GM19240 (cell line): ENCODE results near the gene THRB.

Source experiments
- DNase-seq: peaks from one replicate; pipeline ENCODE4 v3.0.0; 2011; ENCODE audit warnings: low spot score; ENCODE audit not compliant: insufficient read length

Gene THRB

DNA sequence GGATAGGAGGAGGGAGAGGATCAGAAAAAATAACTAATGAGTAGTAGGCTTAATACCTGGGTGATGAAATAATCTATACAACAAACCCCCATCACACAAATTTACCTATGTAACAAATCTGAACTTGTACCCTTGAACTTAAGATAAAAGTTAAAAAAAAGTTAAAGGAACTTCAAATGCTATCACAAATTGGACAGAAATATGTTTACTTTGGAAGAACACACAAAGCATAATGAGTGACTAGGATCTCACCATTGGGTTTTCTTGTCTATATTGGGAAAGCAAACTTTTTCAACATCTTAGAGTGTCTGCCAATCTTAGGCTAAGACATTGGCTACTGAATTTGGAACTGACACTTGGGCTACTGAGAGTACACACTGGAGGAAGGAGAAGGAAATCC lies 140.4 kb downstream of the THRB start:
- no peak for DNase-seq

GRCh38 chr3:24352893-24353553 lies 141.6 kb downstream of the THRB start:
- DNase-seq: no peak

DNA sequence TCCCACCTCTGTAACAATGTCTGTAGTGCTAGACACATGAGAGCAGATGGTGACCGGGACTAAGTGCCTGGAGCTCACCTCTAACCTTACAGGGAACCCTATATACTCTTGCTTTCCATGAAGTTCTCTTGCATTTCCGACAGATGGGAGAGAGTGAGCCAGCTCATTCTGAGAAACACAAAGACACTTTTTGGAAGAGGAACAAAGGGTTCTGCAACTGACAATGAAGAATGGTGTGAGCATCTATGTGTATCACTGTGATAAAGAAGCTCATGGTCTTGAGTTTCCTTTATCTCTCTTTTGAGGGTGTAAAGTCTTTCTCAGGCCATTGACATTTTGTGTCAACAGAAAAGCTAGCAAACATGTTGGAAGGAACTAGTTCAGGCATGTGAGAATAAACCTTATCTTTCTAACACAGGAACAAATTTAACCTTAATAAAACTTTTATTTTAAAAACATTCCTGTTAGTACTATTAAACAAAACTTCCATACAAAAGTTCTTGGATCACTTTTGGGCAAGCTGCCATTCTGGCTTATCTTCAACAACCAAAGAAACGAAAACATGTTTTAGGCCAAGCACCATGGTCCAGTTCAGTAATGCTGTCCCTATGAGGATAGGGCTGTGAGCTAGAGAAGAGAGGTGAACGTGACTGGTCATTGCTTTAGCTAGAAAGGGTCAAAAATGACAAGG lies 142.7 kb downstream of the THRB start:
- DNase-seq: no peak

DNA sequence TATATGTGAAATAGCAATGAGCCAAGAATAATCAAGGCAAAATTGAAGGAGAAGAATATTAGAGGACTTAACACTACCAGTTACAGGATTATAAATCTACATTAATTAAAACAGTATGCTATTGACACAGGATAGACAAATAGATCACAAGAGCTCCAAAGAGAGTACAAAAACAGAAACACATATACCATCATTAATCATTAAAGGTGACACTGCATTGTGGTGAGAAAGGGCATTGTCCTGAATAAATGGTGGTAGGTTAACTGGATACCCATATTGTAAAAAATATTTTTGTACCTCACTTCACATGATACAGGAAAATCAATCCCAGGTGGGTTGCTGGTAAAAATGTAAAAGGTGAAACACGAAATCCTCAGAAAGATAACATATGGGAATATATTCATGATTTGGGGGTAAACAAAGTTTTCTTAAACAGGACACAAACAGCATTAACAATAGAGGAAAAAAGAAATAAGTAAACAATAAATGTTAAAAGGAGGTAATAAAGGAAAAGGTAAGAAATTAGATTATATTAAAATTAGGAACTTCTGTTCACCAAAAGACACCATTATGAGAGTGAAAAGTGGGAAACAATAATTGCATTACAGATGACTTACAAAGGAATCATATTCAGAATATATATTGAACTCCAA lies 145.2 kb downstream of the THRB start:
- no peak for DNase-seq

DNA sequence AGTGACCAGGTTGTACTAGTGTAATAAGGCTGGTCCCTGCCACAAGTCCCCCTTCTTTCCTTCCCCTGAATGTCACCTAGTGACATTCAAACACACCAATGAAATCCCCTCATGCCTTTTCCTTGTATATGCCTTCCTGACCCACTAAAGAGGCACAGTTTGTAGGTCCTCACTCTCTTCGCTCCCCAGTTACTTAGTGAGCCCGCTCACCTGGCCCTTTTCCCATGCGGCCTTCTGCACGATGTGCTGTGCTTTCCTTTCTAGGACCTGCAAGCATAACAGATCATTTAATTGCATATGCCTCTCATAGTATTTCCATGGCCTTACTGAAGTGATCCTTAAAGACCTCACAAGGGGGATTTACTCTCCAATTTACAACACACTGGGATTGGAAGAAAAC lies 146.3 kb downstream of the THRB start:
- DNase-seq: no peak

- no peak for DNase-seq
Observed at GRCh38 chr3:24344784-24345439, 149.7 kb downstream of the THRB start.

DNA sequence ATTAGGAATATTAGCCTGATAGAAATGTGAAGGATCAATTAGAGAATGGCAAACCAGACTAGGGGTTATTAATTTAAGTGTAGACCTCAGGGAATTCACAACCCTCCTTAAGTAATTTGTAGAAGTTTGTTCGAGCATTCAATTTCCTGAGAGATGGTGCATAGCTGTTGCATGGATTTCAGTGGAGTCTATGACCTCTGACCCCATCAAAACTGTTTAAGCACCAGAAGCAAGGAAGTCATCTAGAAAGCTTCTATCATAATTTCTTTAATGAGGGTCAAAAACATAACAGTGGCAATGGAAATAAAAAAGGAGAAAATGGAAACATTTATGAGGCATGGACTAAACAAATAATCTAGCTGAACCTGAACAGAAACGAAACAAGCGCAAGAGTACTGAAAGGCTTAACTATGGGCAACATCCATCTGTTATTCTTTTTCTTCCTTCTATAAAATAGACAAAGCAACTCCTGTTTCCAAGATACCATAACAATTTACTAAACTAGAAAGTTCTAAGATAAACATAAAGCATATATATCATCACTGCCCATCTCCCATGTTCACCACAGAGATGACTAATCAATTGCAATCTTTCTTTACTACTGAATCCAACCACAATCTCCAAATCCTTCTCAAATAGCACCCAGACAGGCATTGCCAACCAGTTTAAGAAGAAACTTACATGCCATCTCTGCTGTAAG lies 151.4 kb downstream of the THRB start:
- no peak for DNase-seq

DNA sequence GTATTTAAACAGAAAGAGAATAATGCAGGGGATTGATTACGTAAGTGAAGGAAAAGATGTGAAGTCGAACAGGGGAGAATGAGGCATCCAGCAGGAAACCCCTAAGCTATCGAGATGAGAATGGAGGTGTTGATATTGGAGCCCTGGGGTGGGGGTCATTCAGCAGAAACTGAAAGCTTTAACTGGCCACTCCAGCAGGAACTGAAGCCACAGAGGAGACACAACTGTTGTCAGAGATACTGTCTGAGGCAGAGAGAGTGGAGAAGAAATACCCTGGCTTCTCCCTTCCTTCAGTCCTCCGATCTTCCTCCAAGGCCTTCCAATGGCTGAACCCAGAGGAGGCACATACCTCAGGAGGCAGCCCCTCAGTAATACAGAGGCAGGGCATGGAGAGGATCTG lies 152.4 kb downstream of the THRB start:
- DNase-seq: no peak

- no peak for DNase-seq
Observed at GRCh38 chr3:24341668-24342067, 153.0 kb downstream of the THRB start.

DNA sequence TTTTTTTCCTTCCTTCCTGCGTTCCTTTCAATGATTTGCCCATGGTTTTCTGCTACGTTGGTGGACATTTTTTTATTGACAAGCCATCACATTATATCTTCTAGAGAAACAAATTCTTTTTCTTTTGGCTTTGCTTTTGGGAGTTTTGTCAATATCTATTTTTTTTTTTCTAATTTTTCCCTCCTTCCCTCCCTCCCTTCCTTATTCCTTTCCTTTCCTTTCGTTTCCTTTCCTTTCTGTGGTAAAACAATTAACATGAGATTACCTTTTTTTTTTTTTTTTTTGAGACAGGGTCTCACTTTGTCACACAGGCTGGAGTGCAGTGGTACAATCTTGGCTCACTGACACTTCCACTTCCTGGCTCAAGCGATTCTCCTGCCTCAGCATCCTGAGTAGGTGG lies 153.7 kb downstream of the THRB start:
- no peak for DNase-seq

DNA sequence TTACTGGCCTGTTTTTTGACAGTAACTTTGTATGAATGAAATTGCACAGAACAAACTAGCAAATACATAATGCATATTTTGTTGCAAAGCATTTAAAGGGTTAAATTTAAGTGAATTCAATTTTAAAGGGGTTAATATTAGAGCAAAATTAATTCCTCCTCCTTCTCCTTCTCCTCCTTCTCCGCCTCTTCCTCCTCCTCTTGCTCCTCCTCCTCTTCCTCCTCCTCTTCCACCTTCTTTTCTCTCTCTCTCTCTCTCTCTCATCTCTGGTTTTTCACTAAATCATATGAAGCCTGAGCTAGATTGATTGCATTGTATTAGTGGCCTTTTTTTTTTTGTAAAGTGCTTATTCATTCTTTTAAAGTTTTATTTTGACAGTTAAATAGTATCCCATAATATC lies 154.5 kb downstream of the THRB start:
- DNase-seq: no peak

GRCh38 chr3:24339266-24339825 lies 155.3 kb downstream of the THRB start:
- no peak for DNase-seq

DNA sequence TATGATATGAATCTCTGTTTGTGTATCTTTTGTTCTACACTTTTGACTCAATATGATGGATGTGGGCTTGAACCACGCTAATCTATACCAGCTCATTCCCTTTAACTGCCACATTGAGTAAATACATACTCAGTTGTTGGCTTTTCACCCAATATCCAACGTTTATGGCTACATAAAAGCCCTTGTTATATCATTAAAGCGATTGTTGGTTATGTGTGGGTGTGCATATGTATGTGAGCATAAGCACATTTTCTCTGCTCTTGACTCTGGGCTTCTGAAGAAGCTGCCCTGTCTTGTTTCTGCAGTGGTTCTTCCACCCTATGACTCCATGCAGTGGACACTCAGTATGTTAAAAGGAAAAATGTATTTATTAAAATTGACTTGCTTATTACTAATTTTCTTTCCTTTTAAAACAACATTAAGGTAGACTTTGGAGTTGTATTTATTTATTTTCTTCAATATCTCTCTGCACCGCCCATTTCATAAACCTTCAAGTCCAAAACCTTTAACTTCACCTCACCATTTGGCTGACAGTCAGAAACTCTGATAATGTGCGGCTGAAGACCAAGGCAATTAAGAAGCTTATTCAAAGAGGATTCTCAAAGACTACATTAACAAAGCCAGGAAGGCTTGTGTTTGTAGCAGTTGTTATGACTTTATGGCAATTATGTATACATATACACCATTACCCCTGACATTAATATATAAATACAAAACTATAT lies 156.1 kb downstream of the THRB start:
- DNase-seq: no peak

- no peak for DNase-seq
Observed at GRCh38 chr3:24336101-24336500, 158.5 kb downstream of the THRB start.

DNA sequence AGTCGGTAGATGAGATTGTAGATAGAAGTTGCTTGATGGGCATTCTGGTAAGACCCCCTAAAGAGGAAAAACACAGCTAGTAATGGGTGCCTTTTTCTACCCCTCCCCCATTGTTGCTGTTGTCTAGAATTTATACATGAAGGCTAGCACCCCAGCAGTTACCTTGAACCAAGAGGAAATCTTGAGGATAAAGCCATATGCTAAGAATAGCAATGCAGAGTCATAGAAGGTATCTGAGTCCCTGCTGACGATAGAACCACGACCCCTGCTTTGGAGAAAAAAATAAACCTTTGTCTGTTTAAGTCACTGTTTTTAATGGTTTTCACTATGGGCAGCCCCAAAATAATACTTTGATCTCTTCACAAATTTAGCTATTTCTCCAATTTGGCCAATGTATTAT lies 162.6 kb downstream of the THRB start:
- no peak for DNase-seq

- no peak for DNase-seq
Observed at GRCh38 chr3:24323272-24323671, 171.4 kb downstream of the THRB start.

DNA sequence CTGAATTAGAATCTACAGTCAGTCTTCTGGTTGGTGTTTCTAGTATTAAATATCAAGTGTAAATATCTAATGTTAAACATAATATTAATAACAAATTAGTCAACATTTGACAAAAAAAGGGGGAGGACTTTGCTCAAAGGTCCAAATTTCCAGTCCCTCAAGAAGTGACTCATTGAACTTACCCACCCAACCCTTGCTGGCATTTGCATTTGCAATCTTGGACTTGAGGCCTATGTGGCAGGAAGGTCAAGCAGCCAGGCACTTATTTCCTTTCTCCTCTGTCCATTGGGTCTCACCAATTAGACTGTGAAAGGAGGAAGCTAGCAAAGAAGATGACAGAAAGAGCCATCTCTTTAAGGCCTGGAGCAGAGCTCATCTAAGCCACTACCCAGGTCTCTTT lies 174.0 kb downstream of the THRB start:
- no peak for DNase-seq

DNA sequence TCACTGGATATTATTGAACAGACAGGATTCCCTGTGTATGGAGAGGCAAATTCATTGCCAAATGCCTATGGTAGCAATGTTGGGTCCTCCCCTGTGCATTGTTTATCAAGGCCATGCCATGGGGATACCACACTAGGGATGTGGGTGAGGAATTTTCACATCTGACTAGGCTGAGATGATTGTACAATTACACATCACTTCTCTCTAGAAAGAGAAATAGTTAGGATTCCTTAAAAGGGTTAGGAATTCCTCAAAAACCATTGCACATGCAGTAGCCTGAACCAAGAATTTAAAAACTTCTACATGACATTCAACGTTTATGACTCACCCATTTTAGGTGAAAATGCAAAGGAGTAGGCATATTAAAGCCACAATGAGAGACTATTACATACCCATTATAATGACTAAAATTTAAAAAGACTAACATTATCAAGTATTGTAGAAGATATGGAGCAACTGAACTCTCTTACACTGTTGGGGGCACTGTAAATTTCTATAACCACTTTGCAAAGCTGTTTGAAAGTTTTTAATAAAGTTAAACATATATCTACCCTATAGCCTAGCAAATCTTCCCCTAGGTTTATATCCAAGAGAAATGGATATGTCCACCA lies 175.9 kb downstream of the THRB start:
- no peak for DNase-seq

DNA sequence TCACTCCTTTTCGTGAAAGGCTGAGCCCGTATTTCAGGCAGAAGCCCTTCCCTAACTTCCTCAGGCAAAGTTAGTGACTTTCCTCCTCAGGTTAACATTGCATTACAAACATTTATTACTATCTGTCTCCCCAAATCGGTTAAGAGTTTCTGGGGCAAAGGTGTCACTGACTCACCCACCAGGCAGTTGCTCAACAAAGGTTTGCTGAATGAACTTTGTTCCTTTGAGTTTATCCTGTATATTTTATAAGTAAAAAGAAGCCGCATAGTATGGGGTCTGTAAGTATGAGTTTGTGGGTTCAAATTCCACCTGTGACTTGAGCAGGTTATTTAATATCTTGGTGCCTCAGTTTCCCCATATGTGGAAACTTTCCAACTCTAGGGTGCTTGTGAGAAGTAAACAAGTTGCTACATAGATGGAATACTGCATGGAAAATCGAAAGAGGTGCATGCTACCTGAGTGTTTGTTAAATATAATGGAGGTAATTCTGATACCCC lies 177.7 kb downstream of the THRB start:
- no peak for DNase-seq

DNA sequence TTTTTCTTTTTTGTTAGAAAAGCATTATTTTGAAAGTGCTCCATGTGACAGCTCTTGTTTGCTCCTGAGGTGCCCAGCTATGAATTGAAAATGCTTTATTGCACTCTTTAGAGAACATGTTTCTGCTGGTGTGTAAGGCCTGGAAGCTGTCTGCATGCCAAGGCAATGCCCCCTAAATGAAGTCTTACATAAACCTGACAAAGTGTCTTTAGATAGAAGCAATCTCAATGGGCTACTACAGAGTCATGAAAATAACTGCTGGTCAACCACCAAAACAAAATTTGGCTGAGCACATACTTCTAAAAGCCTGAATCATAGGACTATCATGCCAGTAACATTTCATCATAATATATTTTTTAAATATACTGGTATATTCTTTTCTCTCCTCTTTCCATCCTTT lies 178.7 kb downstream of the THRB start:
- no peak for DNase-seq
